Lung (tissue), 12 donors: ENCODE data around the gene GCLM. TPM values are rescaled to one million over a fixed set of nuclear protein-coding genes. Genes with fewer than 3 reads are reported as not detected.

Source experiments
- ATAC-seq: fragments of 200-7000 bp; cut with Tn5 transposase; one replicate; pipeline ENCODE4 v1.9.1; 2020; ENCODE audit warnings: moderate number of reproducible peaks; ENCODE audit not compliant: insufficient read depth, low FRiP score
- DNase-seq, 3 donors: peaks; one replicate each; pipeline ENCODE4 v3.0.0-alpha.2; 2013 to 2017
- H3K27ac ChIP-seq, 2 donors: one replicate each; pipeline ENCODE4 v1.5.1; 2013; ENCODE audit warnings: mild to moderate bottlenecking in 2 of 2, moderate library complexity in 2 of 2, control low read depth in 1 of 2, inconsistent platforms in 1 of 2, low read depth in 1 of 2, low read length in 1 of 2
- H3K27me3 ChIP-seq, 3 donors: one replicate each; pipeline ENCODE4 v1.5.1; 2013; ENCODE audit warnings: low read length in 2 of 3; ENCODE audit not compliant: control insufficient read depth in 3 of 3, insufficient read depth in 3 of 3
- H3K36me3 ChIP-seq, 4 donors: one replicate each; pipeline ENCODE4 v1.5.1; 2013; ENCODE audit warnings: low read length in 4 of 4, mild to moderate bottlenecking in 1 of 4, moderate library complexity in 1 of 4; ENCODE audit not compliant: control insufficient read depth in 4 of 4, insufficient read depth in 4 of 4
- H3K4me1 ChIP-seq, 5 donors: one replicate each; pipeline ENCODE4 v1.5.1; 2013; ENCODE audit warnings: low read length in 5 of 5, mild to moderate bottlenecking in 2 of 5, moderate library complexity in 1 of 5; ENCODE audit not compliant: control insufficient read depth in 5 of 5, insufficient read depth in 5 of 5
- H3K4me3 ChIP-seq: one replicate; pipeline ENCODE4 v1.5.1; 2013; ENCODE audit warnings: mild to moderate bottlenecking, control low read depth, moderate library complexity
- H3K9ac ChIP-seq, 2 donors: one replicate each; pipeline ENCODE4 v1.5.1; 2013; ENCODE audit warnings: low read length in 2 of 2, control low read depth in 1 of 2; ENCODE audit not compliant: insufficient read depth in 1 of 2
- H3K9me3 ChIP-seq, 4 donors: one replicate each; pipeline ENCODE4 v1.5.1; 2013; ENCODE audit warnings: low read length in 3 of 4, mild to moderate bottlenecking in 1 of 4, moderate library complexity in 1 of 4; ENCODE audit not compliant: control insufficient read depth in 4 of 4, insufficient read depth in 3 of 4
- CTCF ChIP-seq: IDR thresholded peaks from 2 replicates; pipeline ENCODE4 v1.5.1; 2012; ENCODE audit warnings: mild to moderate bottlenecking; ENCODE audit errors: control extremely low read depth, extremely low read depth
- WGBS, 2 donors: extraction: QIAGEN DNeasy Blood & Tissue Kit; methylation state at CpG; one replicate each; pipeline ENCODE4 v1.1.7; 2013; 5-methylcytosine and 5-hydroxymethylcytosine counted together
- polyA plus RNA-seq, 2 donors: library from polyadenylated mRNA; stranded (reverse); fragments of 200-250 nt; gene quantifications; one replicate each; pipeline ENCODE4 v1.2.1, GENCODE V29; 2013
- total RNA-seq, 2 donors: library from RNA; depleted of rRNA in 1 of 2; stranded (reverse); fragments of >200 nt in 1 of 2; gene quantifications; one replicate each; pipeline ENCODE4 v1.2.1, GENCODE V29; 2014 to 2021
- donor health status: control.
- donor health status: control.
- donor health status: Bipolar disorder and iron deficiency.
- donor health status: healthy.
- donor health status: DM: yes; HTN: yes; CAD: no.

GCLM gene
- total and polyA plus RNA-seq, 4 donors = 8.7 to 25.7 (median 19.9) TPM

DNA sequence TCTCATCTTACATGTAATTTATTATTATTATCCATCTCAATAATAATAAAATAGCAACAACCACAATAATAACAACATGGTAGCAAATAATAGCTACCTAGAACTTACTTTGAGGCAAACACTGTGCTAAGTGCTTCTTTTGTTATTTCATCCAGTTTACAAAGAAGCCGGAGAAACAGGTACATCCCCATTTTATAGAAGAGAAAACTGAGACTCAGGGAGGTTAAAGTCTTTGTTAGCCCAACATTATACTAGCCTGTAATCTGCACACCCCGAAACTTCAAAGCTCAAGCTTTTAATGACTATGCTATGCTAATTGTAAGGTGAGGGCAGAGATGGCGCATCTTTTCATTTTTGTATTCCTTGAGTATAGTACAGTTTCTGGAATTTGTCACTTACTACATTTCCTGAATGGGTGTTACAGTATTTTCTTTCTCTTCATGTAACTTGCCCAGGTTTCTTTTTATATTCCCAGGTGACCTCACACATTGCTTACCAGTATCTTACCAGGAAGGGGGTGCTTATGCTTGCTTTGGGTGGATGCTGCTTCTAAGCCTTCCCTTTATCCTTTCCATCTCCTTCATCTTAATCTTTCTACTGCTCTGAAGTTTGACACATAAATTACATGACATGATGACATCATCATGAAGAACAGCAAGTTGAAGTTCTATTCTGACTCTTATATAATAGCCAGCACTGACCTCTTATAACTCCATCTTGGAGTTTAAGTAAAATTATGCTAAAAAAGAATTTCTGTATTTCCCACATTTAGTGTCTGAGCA, 8.3 kb downstream of the GCLM start:
- no peak for DNase-seq
- H3K4me3 ChIP-seq = no peak overlapping the region
- H3K4me1 ChIP-seq = peaks cover 0 to 5% (median 0%) of the 10 kb centered on the region in 5 donors
- H3K9ac ChIP-seq = no peak overlapping the region
- no peaks in the 10 kb centered on the region for H3K27me3 ChIP-seq
- WGBS, 2 donors = 97 to 99% methylated on average over 3 of the region's 3 CpGs
- no peak overlapping the region for H3K27ac ChIP-seq
- no peak for ATAC-seq
- TF ChIP-seq CTCF = no peak
- no peaks in the 10 kb centered on the region for H3K9me3 ChIP-seq
- peaks cover 0 to 8% (median 4%) of the 10 kb centered on the region in 4 donors for H3K36me3 ChIP-seq

DNA sequence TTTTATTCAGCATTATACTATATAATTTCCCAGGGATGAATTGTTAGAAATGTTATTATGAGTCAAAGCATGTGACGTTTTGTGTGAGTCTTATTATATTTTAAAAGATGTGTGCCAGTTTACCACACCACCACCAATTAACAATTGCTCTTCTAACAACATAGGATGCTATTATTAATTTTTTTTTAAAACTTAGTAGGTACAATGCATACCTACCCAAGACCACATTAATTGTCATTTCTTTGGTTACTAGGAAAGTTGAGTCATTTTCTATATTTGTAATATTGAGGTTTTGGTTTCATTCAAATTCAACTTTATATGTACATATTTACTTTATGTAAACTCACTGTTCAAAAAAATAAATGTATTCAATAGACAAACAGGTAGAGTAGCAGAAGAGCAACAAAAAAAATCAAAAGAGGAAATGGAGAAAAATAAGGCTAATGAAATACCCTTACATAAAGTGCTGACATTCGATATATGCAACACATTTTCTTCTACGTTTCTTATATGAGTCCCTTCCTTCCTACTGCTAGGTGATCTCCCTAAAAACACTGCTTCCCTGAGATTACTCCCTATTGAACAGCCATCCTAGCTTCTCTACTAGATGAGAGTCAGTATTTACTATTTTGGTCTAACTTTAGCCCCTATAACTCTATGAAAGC, 9.6 kb downstream of the GCLM start:
- H3K36me3 ChIP-seq = peaks cover 0 to 8% (median 5%) of the 10 kb centered on the region in 4 donors
- H3K27ac ChIP-seq = no peak overlapping the region
- 59 to 84% methylated on average over 3 of the region's 3 CpGs for WGBS, 2 donors
- H3K9me3 ChIP-seq = no peaks in the 10 kb centered on the region
- H3K4me3 ChIP-seq = no peak overlapping the region
- no peak for ATAC-seq
- no peak for TF ChIP-seq CTCF
- no peak overlapping the region for H3K9ac ChIP-seq
- no peak for DNase-seq
- no peaks in the 10 kb centered on the region for H3K27me3 ChIP-seq
- H3K4me1 ChIP-seq = peaks cover 0 to under 1% (median 0%) of the 10 kb centered on the region in 5 donors

DNA sequence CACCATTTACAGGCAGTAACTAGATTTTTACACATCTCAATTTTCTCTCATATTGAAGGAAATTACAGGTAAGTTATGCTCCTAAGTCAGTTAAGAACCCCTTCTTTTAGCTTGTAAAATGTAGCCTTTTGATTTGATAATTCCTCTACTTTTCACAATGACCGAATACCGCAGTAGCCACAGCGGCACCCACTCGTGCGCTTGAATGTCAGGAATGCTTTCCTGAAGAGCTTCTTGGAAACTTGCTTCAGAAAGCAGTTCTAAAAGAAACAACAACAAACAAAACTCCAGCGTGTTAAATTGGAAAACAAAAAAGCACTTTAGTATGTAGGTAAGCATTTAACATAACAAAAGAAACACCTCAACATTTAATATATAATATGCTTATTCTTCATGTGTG, 20.3 kb downstream of the GCLM start:
- TF ChIP-seq CTCF = no peak
- WGBS, 2 donors = 76 to 84% methylated on average over 6 of the region's 6 CpGs
- Histone ChIP-seq H3K4me1 (peaks cover 0 to under 1% (median 0%) of the 10 kb centered on the region in 5 donors), H3K4me3 (no peak overlapping the region), H3K9ac (no peak overlapping the region), H3K9me3 (no peaks in the 10 kb centered on the region), H3K36me3 (peaks cover 0 to 10% (median 2%) of the 10 kb centered on the region in 4 donors), H3K27ac (no peak overlapping the region), H3K27me3 (no peaks in the 10 kb centered on the region)
- no peak for ATAC-seq
- no peak for DNase-seq
